Left ventricle myocardium inferior (tissue), 1 donor: ENCODE measurements around the gene TMTC1. TPM values are rescaled to one million over a fixed set of nuclear protein-coding genes. Genes with fewer than 3 reads are reported as not detected.

Experiments
- DNase-seq: peaks from one replicate; pipeline ENCODE4 v3.0.0-alpha.2; 2020
- H3K27ac ChIP-seq: fragments of 200-600 bp; replicated peaks from 2 replicates; pipeline ENCODE4 v1.8.0; 2021
- H3K27me3 ChIP-seq: fragments of 200-600 bp; 2 replicates; pipeline ENCODE4 v1.8.0; 2021; ENCODE audit warnings: low read depth
- H3K36me3 ChIP-seq: fragments of 200-600 bp; 2 replicates; pipeline ENCODE4 v1.8.0; 2021
- H3K4me1 ChIP-seq: fragments of 200-600 bp; 2 replicates; pipeline ENCODE4 v1.8.0; 2021
- H3K4me3 ChIP-seq: fragments of 200-600 bp; 2 replicates; pipeline ENCODE4 v1.8.0; 2021; ENCODE audit warnings: mild to moderate bottlenecking, moderate library complexity
- H3K9me3 ChIP-seq: fragments of 200-600 bp; replicated peaks from 2 replicates; pipeline ENCODE4 v1.8.0; 2021
- CTCF ChIP-seq: fragments of 200-600 bp; IDR thresholded peaks from 2 replicates; pipeline ENCODE4 v1.8.0; 2021; ENCODE audit warnings: antibody characterized with exemption, mild to moderate bottlenecking, borderline replicate concordance
- intact Hi-C: fragments of 100-400 bp; cut with micrococcal nuclease; formaldehyde crosslinking; loops from one replicate; pipeline ENCODE4 v1.11.0; 2022
- total RNA-seq: library from RNA; stranded (reverse); fragmentation: NEBNext Ultra II Directional; extraction: Animal tissue kit (Norgen Biotek cat#: 25700); gene quantifications from one replicate; pipeline ENCODE4 v1.2.1, GENCODE V29; 2021
- donor health status: DM: no; HTN: yes; CAD: no; lungs with severe emphysema.

The TMTC1 gene
- total RNA-seq, 1 donor from 2014 or later: 38.4 TPM

- TF ChIP-seq CTCF: no peak
- Histone ChIP-seq H3K4me1 (no peaks in the 10 kb centered on the region), H3K27me3 (no peaks in the 10 kb centered on the region), H3K4me3 (no peak overlapping the region), H3K36me3 (no peaks in the 10 kb centered on the region), H3K9me3 (peaks cover 3% of the 10 kb centered on the region), H3K27ac (no peak overlapping the region)
- DNase-seq: no peak
- intact Hi-C loops: no loop called here
Measured at GRCh38 chr12:29807129-29807528, 23.4 kb upstream of the TMTC1 start.

- no peaks in the 10 kb centered on the region for H3K36me3 ChIP-seq
- intact Hi-C loops: no loop called here
- H3K4me1 ChIP-seq: no peaks in the 10 kb centered on the region
- H3K27ac ChIP-seq: no peak overlapping the region
- H3K27me3 ChIP-seq: no peaks in the 10 kb centered on the region
- TF ChIP-seq CTCF: no peak
- H3K4me3 ChIP-seq: no peak overlapping the region
- no peak for DNase-seq
- no peaks in the 10 kb centered on the region for H3K9me3 ChIP-seq
Measured at GRCh38 chr12:29804019-29804418, 20.3 kb upstream of the TMTC1 start.

- TF ChIP-seq CTCF: no peak
- DNase-seq: no peak
- no peaks in the 10 kb centered on the region for H3K36me3 ChIP-seq
- no peaks in the 10 kb centered on the region for H3K9me3 ChIP-seq
- H3K4me1 ChIP-seq: peaks cover 12% of the 10 kb centered on the region
- H3K4me3 ChIP-seq: no peak overlapping the region
- no peaks in the 10 kb centered on the region for H3K27me3 ChIP-seq
- intact Hi-C loops: no loop called here
- no peak overlapping the region for H3K27ac ChIP-seq
Measured at GRCh38 chr12:29799591-29799990, 15.8 kb upstream of the TMTC1 start.

- intact Hi-C loops: no loop called here
Measured at GRCh38 chr12:29797565-29798355, 14.0 kb upstream of the TMTC1 start.

GRCh38 chr12:29796823-29797263 lies 13.1 kb upstream of the TMTC1 start:
- intact Hi-C loops: no loop called here
- TF ChIP-seq CTCF: no peak
- Histone ChIP-seq H3K9me3 (no peaks in the 10 kb centered on the region), H3K4me1 (peaks cover 12% of the 10 kb centered on the region), H3K27me3 (no peaks in the 10 kb centered on the region), H3K4me3 (no peak overlapping the region), H3K27ac (peak overlapping the region; percentile 38), H3K36me3 (no peaks in the 10 kb centered on the region)
- DNase-seq: no peak

More at GRCh38 chr12:29797565-29798355, 14.0 kb upstream of the TMTC1 start:
- Histone ChIP-seq H3K4me3 (no peak overlapping the region), H3K9me3 (no peaks in the 10 kb centered on the region), H3K27ac (peak overlapping the region; percentile 38), H3K27me3 (no peaks in the 10 kb centered on the region), H3K4me1 (peaks cover 12% of the 10 kb centered on the region), H3K36me3 (no peaks in the 10 kb centered on the region)
- no peak for DNase-seq
- TF ChIP-seq CTCF: no peak
